ENCODE measurements around the gene CABP4. TPM values are rescaled to one million over a fixed set of nuclear protein-coding genes. Genes with fewer than 3 reads are reported as not detected.

CABP4 gene
- total and polyA plus RNA-seq, 2 donors (not counting 3 experiments of a cell fraction or from before 2014, with no cell fraction given): 2.4 to 5.0 TPM

DNA sequence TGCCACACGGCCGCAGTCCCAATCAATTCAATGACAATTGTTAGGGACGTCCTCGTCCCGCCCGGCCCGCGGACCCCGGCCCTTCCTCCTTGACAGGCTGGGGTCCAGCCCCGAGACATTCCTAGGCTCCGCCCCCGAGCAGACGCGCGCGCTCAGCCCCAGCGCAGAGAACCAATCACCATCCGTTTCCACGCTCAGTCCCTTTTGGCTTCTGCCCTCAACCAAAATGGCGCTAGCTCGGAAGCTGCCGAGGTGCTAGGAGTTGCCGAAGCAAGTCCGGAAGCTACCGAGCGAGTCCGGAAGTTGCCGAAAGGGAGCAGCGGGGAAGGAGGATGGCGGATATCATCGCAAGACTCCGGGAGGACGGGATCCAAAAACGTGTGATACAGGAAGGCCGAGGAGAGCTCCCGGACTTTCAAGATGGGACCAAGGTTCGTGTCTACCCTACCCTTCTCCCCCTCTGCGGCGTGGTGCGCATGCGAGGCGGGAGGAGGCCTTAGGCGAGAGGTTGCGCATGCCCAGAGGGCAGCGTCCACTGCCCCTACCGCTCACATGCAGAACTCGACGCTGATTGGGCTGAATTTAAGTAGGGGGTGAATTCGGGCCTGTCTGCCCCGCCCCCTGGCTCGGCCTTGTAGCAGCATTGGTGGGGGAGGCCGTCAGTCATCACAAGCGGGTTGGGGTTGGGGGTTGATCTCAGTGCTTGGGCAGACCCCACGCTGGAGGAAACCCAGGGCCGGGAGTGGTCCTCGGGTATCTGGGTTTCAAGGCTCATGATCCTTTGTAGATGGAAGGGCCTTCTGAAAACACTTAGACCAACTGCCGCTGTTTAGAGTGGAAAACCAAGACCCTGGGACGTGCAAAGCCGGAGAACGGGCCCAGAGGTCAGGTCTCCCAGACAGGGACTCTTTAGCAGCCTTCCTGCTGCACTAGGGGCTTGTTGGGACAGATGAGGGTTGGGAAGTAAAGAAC lies 28.0 kb downstream of the CABP4 start, which contains the start of gene AIP:
Gene AIP (plus strand): TSS at position 200 of the 972 bp plus-strand sequence. CDS start 133 bp downstream, at position 333.
- Histone ChIP-seq H3K36me3 (ENCODE audit: control insufficient read depth in 2 of 2, extremely low read depth in 1 of 2, insufficient read depth in 2 of 2, low read length in 2 of 2) (peaks cover 0 to 1% of the 10 kb centered on the region in 2 experiments), H2AFZ (ENCODE audit: low read depth, low read length) (peak within 1 kb of the TSS; percentile 80), H3K9ac (replicated peaks; ENCODE audit: extremely low read depth, insufficient read depth, low read length) (peak within 1 kb of the TSS; percentile 66), H3K9me3 (replicated peaks; ENCODE audit: control insufficient read depth, insufficient read depth, low read length) (no peaks in the 10 kb centered on the region), H3K27me3 (ENCODE audit: control insufficient read depth in 2 of 2, insufficient read depth in 2 of 2, low read length in 2 of 2) (no peaks in the 10 kb centered on the region), H3K9me1 (replicated peaks; ENCODE audit: control insufficient read depth, extremely low read depth, insufficient read depth, low read length) (no peaks in the 10 kb centered on the region), H4K20me1 (replicated peaks; ENCODE audit: control insufficient read depth, extremely low read depth, insufficient read depth, low read length) (no peaks in the 10 kb centered on the region), H3K4me2 (ENCODE audit: insufficient read depth, low read length) (peak within 1 kb of the TSS; percentile 84), H3K4me1 (ENCODE audit: control insufficient read depth, extremely low read depth, insufficient read depth, low read length) (no peaks in the 10 kb centered on the region), H3K4me3 (replicated peaks in 1 of 3; ENCODE audit: insufficient read depth in 1 of 3, low read depth in 1 of 3, low read length in 3 of 3) (peak within 1 kb of the TSS; percentile 29 to 72 (median 46)), H3K79me2 (ENCODE audit: control insufficient read depth, insufficient read depth, low read length) (no peaks in the 10 kb centered on the region), H3K27ac (ENCODE audit: insufficient read depth, low read depth, low read length) (peak within 1 kb of the TSS; percentile 40)
- FAIRE-seq: peak; percentile 100
- TF ChIP-seq MYC (IDR thresholded peaks at IDR 0.05; ENCODE audit: low read depth, low read length) (no peak), POLR2AphosphoS5 (IDR thresholded peaks at IDR 0.05; ENCODE audit: insufficient read depth, low read depth, low read length) (peak; percentile 50), EZH2 (IDR thresholded peaks at IDR 0.05; ENCODE audit: borderline replicate concordance, low read depth, low read length, severe bottlenecking) (no peak), FOS (IDR thresholded peaks at IDR 0.05; ENCODE audit: borderline replicate concordance, insufficient read depth, low read length) (no peak), JUN (IDR thresholded peaks at IDR 0.05; ENCODE audit: borderline replicate concordance, insufficient read depth, insufficient read length, low read depth) (no peak), GATA2 (IDR thresholded peaks at IDR 0.05; ENCODE audit: insufficient read depth, insufficient read length, low read depth, low read length) (no peak), POLR2A (IDR thresholded peaks at IDR 0.05; ENCODE audit: low read depth, low read length) (peak; percentile 73)
- TF ChIP-seq, protein P1, sequence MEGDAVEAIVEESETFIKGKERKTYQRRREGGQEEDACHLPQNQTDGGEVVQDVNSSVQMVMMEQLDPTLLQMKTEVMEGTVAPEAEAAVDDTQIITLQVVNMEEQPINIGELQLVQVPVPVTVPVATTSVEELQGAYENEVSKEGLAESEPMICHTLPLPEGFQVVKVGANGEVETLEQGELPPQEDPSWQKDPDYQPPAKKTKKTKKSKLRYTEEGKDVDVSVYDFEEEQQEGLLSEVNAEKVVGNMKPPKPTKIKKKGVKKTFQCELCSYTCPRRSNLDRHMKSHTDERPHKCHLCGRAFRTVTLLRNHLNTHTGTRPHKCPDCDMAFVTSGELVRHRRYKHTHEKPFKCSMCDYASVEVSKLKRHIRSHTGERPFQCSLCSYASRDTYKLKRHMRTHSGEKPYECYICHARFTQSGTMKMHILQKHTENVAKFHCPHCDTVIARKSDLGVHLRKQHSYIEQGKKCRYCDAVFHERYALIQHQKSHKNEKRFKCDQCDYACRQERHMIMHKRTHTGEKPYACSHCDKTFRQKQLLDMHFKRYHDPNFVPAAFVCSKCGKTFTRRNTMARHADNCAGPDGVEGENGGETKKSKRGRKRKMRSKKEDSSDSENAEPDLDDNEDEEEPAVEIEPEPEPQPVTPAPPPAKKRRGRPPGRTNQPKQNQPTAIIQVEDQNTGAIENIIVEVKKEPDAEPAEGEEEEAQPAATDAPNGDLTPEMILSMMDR (IDR thresholded peaks at IDR 0.05; ENCODE audit: extremely low read depth in 1 of 2, insufficient read depth in 1 of 2, low read depth in 1 of 2, low read length in 2 of 2): peak in 1 of 2 donors; percentile 7
- TF ChIP-seq, protein P2, sequence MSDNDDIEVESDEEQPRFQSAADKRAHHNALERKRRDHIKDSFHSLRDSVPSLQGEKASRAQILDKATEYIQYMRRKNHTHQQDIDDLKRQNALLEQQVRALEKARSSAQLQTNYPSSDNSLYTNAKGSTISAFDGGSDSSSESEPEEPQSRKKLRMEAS (IDR thresholded peaks at IDR 0.05; ENCODE audit: insufficient read depth, insufficient read length): peak; percentile 96
- intact Hi-C loops (cut with micrococcal nuclease): loop anchor here (1.0 kb wide), 3 partner anchors 14 to 40 kb away; partner anchors contain the start of genes CORO1B and TMEM134
- POLR2A ChIA-PET: interaction anchor here (0.9 kb wide), 1 partner anchor 82 kb away, joined by 3 read pairs; the partner anchor contains the start of gene PPP1CA
- DNase-seq (ENCODE audit: low read depth, low spot score): peak; percentile 98
- BruUV-seq (replicated peaks): TSS peak; percentile 30
- CTCF ChIA-PET: interaction anchor here (0.7 to 1.2 kb wide), 4 partner anchors 9 to 82 kb away, joined by 3 to 11 read pairs (median 4); partner anchors contain the start of genes GPR152 and PPP1CA
- dilution Hi-C loops (cut with MboI; ENCODE audit: extremely low pct_ligation_motif_present, low sequenced_read_pairs): no loop called here
